ENCODE data around the gene SGCA. TPM values are rescaled to one million over a fixed set of nuclear protein-coding genes. Genes with fewer than 3 reads are reported as not detected.

SGCA gene
- total and polyA plus RNA-seq, 2 of the 13 experiments (the other 11 are each of a cell fraction or from before 2014, with no cell fraction given): not detected

GRCh38 chr17:50147841-50148225 lies 18.0 kb upstream of the SGCA start:
- H3K4me2 ChIP-seq (ENCODE audit: low read depth, low read length): peak overlapping the region; percentile 100
- peak; percentile 90 for DNase-seq (ENCODE audit: low spot score)
- peak overlapping the region; percentile 83 for H3K9ac ChIP-seq (ENCODE audit: insufficient read depth, low read depth, low read length)
- H3K9me3 ChIP-seq (ENCODE audit: low read length): no peaks in the 10 kb centered on the region
- H3K4me1 ChIP-seq (ENCODE audit: insufficient read depth, low read length): peaks cover 57% of the 10 kb centered on the region
- peaks cover 11% of the 10 kb centered on the region; the same call in 1 of the 2 replicates for H4K20me1 ChIP-seq (ENCODE audit: insufficient read depth, low read length)
- peaks cover 25% of the 10 kb centered on the region for H3K79me2 ChIP-seq (ENCODE audit: insufficient read depth, low read length)
- ChIA-PET CTCF (ENCODE audit: low intra/inter-chr PET ratio, low total read pairs) (no interaction called here), POLR2A (interaction anchor here (1.0 to 3.0 kb wide), 2 partner anchors 36 to 46 kb away, joined by 4 to 10 read pairs; no protein-coding TSS in a partner anchor)
- FAIRE-seq: peak; percentile 98
- no TSS peak for BruUV-seq (replicated peaks)
- peak overlapping the region; percentile 70 to 86 (median 84) for H3K4me3 ChIP-seq (replicated peaks in 1 of 3; ENCODE audit: insufficient read depth in 1 of 3, low read depth in 2 of 3, low read length in 3 of 3)
- no peaks in the 10 kb centered on the region; a peak in 1 of 5 replicates for H3K27me3 ChIP-seq (ENCODE audit: control insufficient read depth in 1 of 2, insufficient read depth in 2 of 2, low read length in 2 of 2)
- ATAC-seq: peak; percentile 78
- H2AFZ ChIP-seq (ENCODE audit: low read length): no peak overlapping the region
- peaks cover 21 to 26% of the 10 kb centered on the region in 2 experiments for H3K36me3 ChIP-seq (replicated peaks in 1 of 2; ENCODE audit: control insufficient read depth in 1 of 2, insufficient read depth in 2 of 2, low read length in 2 of 2)
- peak overlapping the region; percentile 95 for H3K27ac ChIP-seq (ENCODE audit: extremely low read length, insufficient read depth, low read length)
- 2% methylated on average over 5 of the region's 5 CpGs for WGBS (ENCODE audit: low lambda C conversion rate)
- in situ Hi-C loops (cut with HindIII; ENCODE audit: extremely low pct_ligation_motif_present, low pct_unique_long_range_greater_than_20kb): no loop called here
- intact Hi-C loops (cut with micrococcal nuclease; ENCODE audit: unreplicated experiment): loop anchor here (1.0 kb wide), 1 partner anchor 8 kb away; no protein-coding TSS in a partner anchor
- TF ChIP-seq ZNF496 (CRISPR knock-in tag; IDR thresholded peaks at IDR 0.05; ENCODE audit: insufficient replicate concordance) (no peak), HDAC1 (CRISPR knock-in tag; IDR thresholded peaks at IDR 0.05) (peak; percentile 62), XRCC5 (optimal IDR thresholded peaks at IDR 0.05; ENCODE audit: low read length) (no peak), RCOR2 (CRISPR knock-in tag; IDR thresholded peaks at IDR 0.05) (0 out of 2 replicates have a peak, but pooled peaks have one; percentile 29), KDM5A (IDR thresholded peaks at IDR 0.05; ENCODE audit: borderline replicate concordance, low read length) (no peak), ZNF20 (CRISPR knock-in tag; IDR thresholded peaks at IDR 0.05) (no peak), CEBPB (IDR thresholded peaks at IDR 0.05; ENCODE audit: borderline replicate concordance, low read depth, low read length) (no peak), AGO2 (optimal IDR thresholded peaks at IDR 0.05; ENCODE audit: low read depth, low read length) (no peak), MBD4 (IDR thresholded peaks at IDR 0.05; ENCODE audit: borderline replicate concordance, low read length) (no peak), GABPB1 (CRISPR knock-in tag; IDR thresholded peaks at IDR 0.05) (no peak), ZBTB33 (CRISPR knock-in tag; IDR thresholded peaks at IDR 0.05) (no peak), TFAP4 (IDR thresholded peaks at IDR 0.05; ENCODE audit: borderline replicate concordance, low read depth) (peak; percentile 84; the same call in 1 of the 2 replicates), MTF2 (CRISPR knock-in tag; IDR thresholded peaks at IDR 0.05; ENCODE audit: borderline replicate concordance) (no peak), DPF2 (CRISPR knock-in tag; IDR thresholded peaks at IDR 0.05; ENCODE audit: borderline replicate concordance, low read depth) (0 out of 2 replicates have a peak, but pooled peaks have one; percentile 16), NR2F6 (IDR thresholded peaks at IDR 0.05) (0 out of 2 replicates have a peak, but pooled peaks have one; percentile 36), NR2F6 (CRISPR knock-in tag; IDR thresholded peaks at IDR 0.05) (peak; percentile 16; the same call in 1 of the 2 replicates), ZNF234 (CRISPR knock-in tag; conservative IDR thresholded peaks at IDR 0.05) (no peak), KLF16 (CRISPR knock-in tag; IDR thresholded peaks at IDR 0.05) (0 out of 4 replicates have a peak, but pooled peaks of 1 of the 2 experiments have one; percentile 17), ZNF350 (CRISPR knock-in tag; IDR thresholded peaks at IDR 0.05; ENCODE audit: borderline replicate concordance, low read depth) (no peak), CEBPG (CRISPR knock-in tag; IDR thresholded peaks at IDR 0.05) (no peak), SOX13 (IDR thresholded peaks at IDR 0.05) (no peak), SOX13 (CRISPR knock-in tag; conservative IDR thresholded peaks at IDR 0.05 in 1 of 2, IDR thresholded peaks at IDR 0.05 in 1 of 2) (peak in 1 of 2 experiments; percentile 17; a peak in 1 of 4 replicates), ZMYM4 (CRISPR knock-in tag; IDR thresholded peaks at IDR 0.05) (0 out of 2 replicates have a peak, but pooled peaks have one; percentile 11), KLF11 (CRISPR knock-in tag; IDR thresholded peaks at IDR 0.05) (0 out of 2 replicates have a peak, but pooled peaks have one; percentile 37), TBX3 (IDR thresholded peaks at IDR 0.05; ENCODE audit: borderline replicate concordance) (peak; percentile 52; the same call in 1 of the 2 replicates)
